Muscle layer of colon (tissue), 2 donors: ENCODE measurements around the gene PRKAB1.
A peak's percentile ranks its signal among the peaks of the same experiment; 100 is the strongest.

ENCODE experiments used
- H3K27ac ChIP-seq: one replicate; pipeline ENCODE4 v1.7.0; 2013; ENCODE audit warnings: low read depth, mild to moderate bottlenecking, low read length, moderate library complexity
- H3K27me3 ChIP-seq, 2 donors: one replicate each; pipeline ENCODE4 v1.7.0; 2013; ENCODE audit warnings: low read length in 2 of 2, mild to moderate bottlenecking in 2 of 2; ENCODE audit not compliant: insufficient read depth in 2 of 2, control insufficient read depth in 1 of 2
- H3K36me3 ChIP-seq: one replicate; pipeline ENCODE4 v1.7.0; 2013; ENCODE audit warnings: mild to moderate bottlenecking, low read length; ENCODE audit not compliant: insufficient read depth
- H3K4me1 ChIP-seq: one replicate; pipeline ENCODE4 v1.7.0; 2013; ENCODE audit warnings: mild to moderate bottlenecking, low read length; ENCODE audit not compliant: insufficient read depth
- H3K4me3 ChIP-seq, 2 donors: one replicate each; pipeline ENCODE4 v1.7.0; 2013; ENCODE audit warnings: low read length in 2 of 2, low read depth in 1 of 2, mild to moderate bottlenecking in 1 of 2, moderate library complexity in 1 of 2
- H3K9ac ChIP-seq: one replicate; pipeline ENCODE4 v1.7.0; 2013; ENCODE audit warnings: low read length
- H3K9me3 ChIP-seq: one replicate; pipeline ENCODE4 v1.7.0; 2013; ENCODE audit warnings: mild to moderate bottlenecking, low read length
- donor health status: abdominal sarcoma.
- donor health status: Adenocarcinoma of cecum.

The PRKAB1 gene

GRCh38 chr12:119665164-119665929, 2.6 kb upstream of the PRKAB1 start:
- Histone ChIP-seq H3K27ac (no peak overlapping the region), H3K9me3 (no peaks in the 10 kb centered on the region), H3K4me3 (no peak overlapping the region)

DNA sequence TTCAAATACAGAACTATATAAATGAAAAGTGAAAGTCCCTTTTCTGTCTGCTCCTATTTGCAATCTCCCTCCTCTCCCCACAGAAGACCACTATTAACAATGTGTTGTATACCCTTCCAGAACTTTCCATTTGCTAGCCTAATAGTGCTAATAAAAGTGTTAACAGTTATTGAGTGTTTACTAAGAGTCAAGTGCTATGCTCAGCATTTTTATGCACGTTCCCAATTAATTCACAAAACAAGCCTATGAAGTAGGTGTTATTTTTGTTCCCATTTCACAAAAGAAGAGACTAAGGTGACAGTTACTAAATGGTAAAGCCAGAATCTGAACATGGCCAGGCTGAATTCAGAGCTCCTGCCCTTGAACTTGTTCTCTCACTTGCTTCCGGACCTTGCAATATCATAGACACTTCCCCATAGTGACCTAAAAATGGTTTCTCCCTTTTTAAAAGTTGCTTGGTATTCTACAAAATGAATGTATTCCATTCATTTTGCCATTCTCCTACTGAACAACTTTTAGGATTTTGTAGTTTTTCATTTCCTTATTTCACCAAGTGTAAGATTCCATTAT, 1.6 kb upstream of the PRKAB1 start:
- Histone ChIP-seq H3K27ac (no peak overlapping the region), H3K9ac (no peak overlapping the region), H3K4me3 (no peak overlapping the region)

More at GRCh38 chr12:119665164-119665929, 2.6 kb upstream of the PRKAB1 start:
- Histone ChIP-seq H3K4me1 (peaks cover 23% of the 10 kb centered on the region), H3K27me3 (no peaks in the 10 kb centered on the region), H3K36me3 (no peaks in the 10 kb centered on the region), H3K9ac (no peak overlapping the region)

DNA sequence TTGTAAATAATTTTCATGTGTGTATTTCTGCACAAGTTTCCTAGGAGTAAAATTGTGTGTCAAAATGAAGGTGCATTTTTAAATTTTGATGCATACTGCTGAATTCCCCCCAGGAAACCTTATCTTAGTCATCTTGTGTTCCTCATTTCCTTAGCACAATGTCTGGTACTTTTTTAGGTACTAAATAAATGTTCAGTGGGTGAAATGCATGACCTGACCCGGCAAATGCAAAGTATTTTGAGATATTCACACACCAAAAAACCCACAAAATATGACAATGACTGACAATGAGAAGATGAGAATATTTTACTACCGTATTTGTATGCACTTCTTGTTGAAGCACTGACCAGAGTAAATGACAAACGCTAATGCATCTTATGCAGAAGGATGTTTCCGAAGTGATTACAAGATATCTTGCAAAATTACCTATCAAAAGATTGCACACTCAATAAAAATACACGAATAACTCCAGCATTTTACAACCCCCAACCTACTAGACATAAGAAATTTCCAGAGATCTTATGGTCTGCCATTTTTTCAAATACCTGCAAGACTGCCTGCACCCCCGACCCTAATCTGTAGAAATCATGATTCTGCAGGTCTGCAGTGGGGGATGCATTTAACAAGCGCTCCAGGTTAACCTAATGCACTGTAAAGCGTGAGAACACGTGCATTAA, 895 bp upstream of the PRKAB1 start:
- no peak overlapping the region for H3K9ac ChIP-seq
- H3K27ac ChIP-seq, result peak overlapping the region; percentile 73
- no peaks in the 10 kb centered on the region for H3K27me3 ChIP-seq
- peaks cover 8% of the 10 kb centered on the region for H3K36me3 ChIP-seq
- H3K4me3 ChIP-seq, result peak overlapping the region; percentile 67 to 94
- peaks cover 24% of the 10 kb centered on the region for H3K4me1 ChIP-seq
- no peaks in the 10 kb centered on the region for H3K9me3 ChIP-seq

More for the DNA sequence above, 1.6 kb upstream of the PRKAB1 start:
- peaks cover under 1% of the 10 kb centered on the region for H3K36me3 ChIP-seq
- peaks cover 24% of the 10 kb centered on the region for H3K4me1 ChIP-seq
- no peaks in the 10 kb centered on the region for H3K9me3 ChIP-seq
- no peaks in the 10 kb centered on the region for H3K27me3 ChIP-seq

DNA sequence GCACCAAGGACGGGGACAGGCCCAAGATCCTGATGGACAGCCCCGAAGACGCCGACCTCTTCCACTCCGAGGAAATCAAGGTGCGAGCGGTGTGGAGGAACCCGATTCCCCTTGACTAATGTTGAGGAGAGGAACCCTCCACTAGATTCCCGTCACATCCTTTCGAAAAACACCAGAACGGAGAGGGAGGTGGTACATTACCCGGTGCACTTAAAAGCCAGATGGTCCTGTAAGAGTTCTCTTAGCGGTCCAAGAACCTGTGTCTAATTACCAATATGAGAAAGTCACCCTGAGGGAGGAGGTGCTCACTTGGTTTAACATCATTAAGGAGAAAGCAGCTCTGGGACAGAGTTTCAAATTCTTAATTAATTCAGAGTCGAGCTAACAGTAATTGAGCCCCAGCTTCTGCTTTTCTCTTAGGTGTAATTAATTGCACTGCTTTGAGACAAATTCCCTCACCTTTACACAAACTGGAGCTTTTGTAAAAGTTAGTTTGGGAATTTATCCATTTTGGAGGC, 450 bp downstream of the PRKAB1 start:
- H3K9me3 ChIP-seq, result no peaks in the 10 kb centered on the region
- no peaks in the 10 kb centered on the region for H3K27me3 ChIP-seq
- peak overlapping the region; percentile 67 to 94 for H3K4me3 ChIP-seq
- peak overlapping the region; percentile 73 for H3K27ac ChIP-seq
- H3K4me1 ChIP-seq, result peaks cover 24% of the 10 kb centered on the region
- peak overlapping the region; percentile 91 for H3K9ac ChIP-seq
- peaks cover 19% of the 10 kb centered on the region for H3K36me3 ChIP-seq

DNA sequence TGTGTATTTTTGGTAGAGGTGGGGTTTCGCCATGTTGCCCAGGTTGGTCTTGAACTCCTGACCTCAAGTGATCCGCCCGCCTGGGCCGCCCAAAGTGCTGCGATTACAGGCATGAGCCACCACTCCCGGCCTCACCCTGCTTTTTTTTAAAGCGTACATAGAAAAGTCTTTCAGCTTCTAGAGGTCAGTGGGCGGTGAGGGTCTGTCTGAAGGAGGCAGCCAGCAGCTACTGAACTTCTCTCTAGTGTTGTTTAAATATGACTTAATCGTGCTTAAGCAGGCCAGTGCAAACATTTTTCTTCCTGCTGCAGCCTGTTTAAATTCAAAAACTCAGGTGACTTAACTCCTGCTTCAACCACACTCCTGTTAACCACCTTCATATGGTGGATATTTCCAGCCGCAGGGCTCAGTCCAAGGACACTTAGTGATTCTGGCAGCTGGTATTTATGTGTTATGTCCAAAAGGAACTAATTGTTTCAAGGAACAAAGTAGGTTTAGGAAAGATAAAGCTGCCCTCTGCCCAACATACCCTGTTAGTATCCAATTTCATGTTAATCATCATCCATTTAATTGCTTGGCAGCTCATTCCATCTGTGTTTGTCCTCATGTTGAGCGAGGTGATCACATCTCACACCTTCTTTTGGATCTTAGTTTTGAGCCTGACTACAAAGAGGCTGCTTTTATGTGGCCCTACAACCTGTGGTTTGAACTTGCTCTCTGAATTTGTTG, 2.0 kb downstream of the PRKAB1 start:
- H3K4me1 ChIP-seq, result peaks cover 24% of the 10 kb centered on the region
- H3K27ac ChIP-seq, result no peak overlapping the region
- H3K27me3 ChIP-seq, result no peaks in the 10 kb centered on the region
- no peak overlapping the region for H3K9ac ChIP-seq
- H3K9me3 ChIP-seq, result no peaks in the 10 kb centered on the region
- peaks cover 35% of the 10 kb centered on the region for H3K36me3 ChIP-seq
- H3K4me3 ChIP-seq, result no peak overlapping the region

DNA sequence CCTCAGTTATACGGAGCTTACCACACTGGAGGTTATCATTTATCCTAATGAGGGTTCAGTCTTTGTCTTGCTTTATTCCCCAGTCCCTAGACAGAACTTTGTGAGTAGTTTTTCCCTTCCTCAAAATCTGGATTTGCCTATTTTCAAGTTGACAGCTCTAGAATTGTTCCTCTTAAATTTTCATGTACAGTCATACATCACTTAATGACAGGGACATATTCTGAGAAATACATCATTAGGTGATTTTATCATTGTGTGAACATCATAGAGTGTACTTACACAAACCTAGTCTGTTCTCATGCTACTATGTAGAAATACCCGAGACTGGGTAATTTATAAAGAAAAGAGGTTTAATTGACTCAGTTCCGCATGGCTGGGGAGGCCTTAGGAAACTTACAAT, 3.1 kb downstream of the PRKAB1 start:
- Histone ChIP-seq H3K27me3 (no peaks in the 10 kb centered on the region), H3K36me3 (peaks cover 46% of the 10 kb centered on the region), H3K4me3 (no peak overlapping the region), H3K9ac (no peak overlapping the region), H3K4me1 (peaks cover 24% of the 10 kb centered on the region), H3K9me3 (no peaks in the 10 kb centered on the region), H3K27ac (no peak overlapping the region)

DNA sequence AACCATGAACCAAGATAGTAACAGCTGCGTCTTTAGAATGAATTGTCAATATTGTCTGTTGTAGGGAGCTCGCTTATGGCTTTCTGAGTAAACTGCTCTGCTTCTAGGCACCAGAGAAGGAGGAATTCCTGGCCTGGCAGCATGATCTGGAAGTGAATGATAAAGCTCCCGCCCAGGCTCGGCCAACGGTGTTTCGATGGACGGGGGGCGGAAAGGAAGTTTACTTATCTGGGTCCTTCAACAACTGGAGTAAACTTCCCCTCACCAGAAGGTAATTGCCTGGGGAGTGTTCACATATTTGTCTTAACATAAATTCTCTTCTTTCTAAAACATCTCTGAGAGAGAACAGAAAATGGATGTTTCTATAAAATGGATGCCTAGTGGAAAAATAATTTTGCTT, 4.3 kb downstream of the PRKAB1 start:
- Histone ChIP-seq H3K9ac (no peak overlapping the region), H3K4me3 (no peak overlapping the region), H3K36me3 (peaks cover 57% of the 10 kb centered on the region), H3K9me3 (no peaks in the 10 kb centered on the region), H3K27me3 (no peaks in the 10 kb centered on the region), H3K4me1 (peaks cover 13% of the 10 kb centered on the region), H3K27ac (no peak overlapping the region)

GRCh38 chr12:119673634-119674033, 5.7 kb downstream of the PRKAB1 start:
- Histone ChIP-seq H3K4me1 (peaks cover 7% of the 10 kb centered on the region), H3K9ac (no peak overlapping the region), H3K9me3 (no peaks in the 10 kb centered on the region), H3K27me3 (no peaks in the 10 kb centered on the region), H3K36me3 (peaks cover 69% of the 10 kb centered on the region), H3K4me3 (no peak overlapping the region), H3K27ac (no peak overlapping the region)

DNA sequence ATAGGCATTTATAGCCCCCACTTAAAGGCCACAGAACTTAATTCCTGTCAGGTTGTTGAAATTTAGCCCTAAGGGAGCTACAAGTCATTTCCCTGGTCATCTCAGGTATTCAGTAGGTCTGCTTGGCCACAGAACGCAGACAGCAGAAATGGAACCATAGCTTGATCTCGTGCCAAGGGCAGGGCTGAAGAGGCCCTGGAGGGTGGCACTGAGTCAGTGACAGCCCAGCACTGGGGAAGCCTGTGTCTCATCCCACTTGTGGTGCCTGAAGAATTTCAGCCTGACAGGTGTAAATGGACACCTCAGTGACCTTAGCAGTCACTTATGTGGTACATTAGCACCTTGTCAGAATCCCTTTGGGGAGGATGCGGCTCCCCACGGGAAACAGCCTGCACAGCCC, 6.6 kb downstream of the PRKAB1 start:
- no peak overlapping the region for H3K4me3 ChIP-seq
- H3K36me3 ChIP-seq, result peaks cover 78% of the 10 kb centered on the region
- H3K27me3 ChIP-seq, result no peaks in the 10 kb centered on the region
- H3K27ac ChIP-seq, result no peak overlapping the region
- H3K9ac ChIP-seq, result no peak overlapping the region
- no peaks in the 10 kb centered on the region for H3K9me3 ChIP-seq
- peaks cover 6% of the 10 kb centered on the region for H3K4me1 ChIP-seq

GRCh38 chr12:119676022-119676421, 8.1 kb downstream of the PRKAB1 start:
- Histone ChIP-seq H3K27ac (no peak overlapping the region), H3K36me3 (peaks cover 90% of the 10 kb centered on the region), H3K9ac (no peak overlapping the region), H3K4me1 (no peaks in the 10 kb centered on the region), H3K4me3 (no peak overlapping the region), H3K27me3 (no peaks in the 10 kb centered on the region), H3K9me3 (no peaks in the 10 kb centered on the region)

- H3K9me3 ChIP-seq, result no peaks in the 10 kb centered on the region
- no peak overlapping the region for H3K4me3 ChIP-seq
- H3K36me3 ChIP-seq, result peaks cover 93% of the 10 kb centered on the region
- H3K27ac ChIP-seq, result no peak overlapping the region
- H3K4me1 ChIP-seq, result no peaks in the 10 kb centered on the region
- no peaks in the 10 kb centered on the region for H3K27me3 ChIP-seq
- H3K9ac ChIP-seq, result no peak overlapping the region
These were observed 8.6 kb downstream of the PRKAB1 start for GRCh38 chr12:119676573-119676972.
